ENCODE measurements around the gene MRGPRG.

DNA sequence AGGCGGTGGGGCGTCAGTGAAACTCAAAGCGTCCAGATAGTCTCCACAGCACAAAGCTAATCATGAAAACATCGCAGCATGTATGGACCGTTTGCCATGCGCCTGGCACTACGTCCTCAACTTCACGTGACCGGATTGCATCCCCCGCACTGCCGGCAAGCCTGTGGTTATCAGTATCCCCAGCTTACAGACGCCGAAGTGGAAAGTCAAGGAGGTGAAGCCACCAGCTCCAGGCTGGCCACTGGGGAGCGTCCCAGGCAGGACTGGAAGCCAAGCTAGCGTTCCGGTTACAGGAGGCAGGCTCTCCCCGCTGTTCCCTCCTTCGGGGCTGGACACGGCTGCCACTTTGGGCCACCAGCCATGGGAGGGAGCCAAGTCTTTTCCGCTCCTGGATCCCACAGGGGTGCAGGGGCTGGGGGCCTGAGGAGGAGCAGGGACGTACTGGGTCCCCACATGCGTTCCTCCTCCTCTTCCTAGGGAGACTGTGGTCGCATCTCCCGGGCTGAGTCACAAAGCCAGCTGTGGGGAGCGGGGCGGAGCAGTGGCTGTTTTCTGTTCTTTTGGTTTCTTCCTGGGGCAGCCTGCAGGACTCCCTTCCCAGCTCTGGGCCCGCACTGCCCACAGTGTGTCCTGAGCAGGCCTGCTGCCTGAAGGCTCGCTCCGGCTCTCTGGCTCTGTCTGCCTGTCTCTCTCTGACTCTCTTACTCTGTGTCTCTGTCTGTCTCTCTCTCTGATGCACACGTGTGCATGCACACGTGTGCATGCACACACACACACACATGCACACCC lies 49.2 kb downstream of the MRGPRG start:
- TF ChIP-seq, protein P1, sequence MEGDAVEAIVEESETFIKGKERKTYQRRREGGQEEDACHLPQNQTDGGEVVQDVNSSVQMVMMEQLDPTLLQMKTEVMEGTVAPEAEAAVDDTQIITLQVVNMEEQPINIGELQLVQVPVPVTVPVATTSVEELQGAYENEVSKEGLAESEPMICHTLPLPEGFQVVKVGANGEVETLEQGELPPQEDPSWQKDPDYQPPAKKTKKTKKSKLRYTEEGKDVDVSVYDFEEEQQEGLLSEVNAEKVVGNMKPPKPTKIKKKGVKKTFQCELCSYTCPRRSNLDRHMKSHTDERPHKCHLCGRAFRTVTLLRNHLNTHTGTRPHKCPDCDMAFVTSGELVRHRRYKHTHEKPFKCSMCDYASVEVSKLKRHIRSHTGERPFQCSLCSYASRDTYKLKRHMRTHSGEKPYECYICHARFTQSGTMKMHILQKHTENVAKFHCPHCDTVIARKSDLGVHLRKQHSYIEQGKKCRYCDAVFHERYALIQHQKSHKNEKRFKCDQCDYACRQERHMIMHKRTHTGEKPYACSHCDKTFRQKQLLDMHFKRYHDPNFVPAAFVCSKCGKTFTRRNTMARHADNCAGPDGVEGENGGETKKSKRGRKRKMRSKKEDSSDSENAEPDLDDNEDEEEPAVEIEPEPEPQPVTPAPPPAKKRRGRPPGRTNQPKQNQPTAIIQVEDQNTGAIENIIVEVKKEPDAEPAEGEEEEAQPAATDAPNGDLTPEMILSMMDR (IDR thresholded peaks at IDR 0.05), result no peak
- no peak for TF ChIP-seq POLR2A (IDR thresholded peaks at IDR 0.05)
